ENCODE data around the gene ATP8B1. TPM values are rescaled to one million over a fixed set of nuclear protein-coding genes. Genes with fewer than 3 reads are reported as not detected.

Gene ATP8B1
- total RNA-seq, result 58.8 and 78.7 TPM in 2 replicates

DNA sequence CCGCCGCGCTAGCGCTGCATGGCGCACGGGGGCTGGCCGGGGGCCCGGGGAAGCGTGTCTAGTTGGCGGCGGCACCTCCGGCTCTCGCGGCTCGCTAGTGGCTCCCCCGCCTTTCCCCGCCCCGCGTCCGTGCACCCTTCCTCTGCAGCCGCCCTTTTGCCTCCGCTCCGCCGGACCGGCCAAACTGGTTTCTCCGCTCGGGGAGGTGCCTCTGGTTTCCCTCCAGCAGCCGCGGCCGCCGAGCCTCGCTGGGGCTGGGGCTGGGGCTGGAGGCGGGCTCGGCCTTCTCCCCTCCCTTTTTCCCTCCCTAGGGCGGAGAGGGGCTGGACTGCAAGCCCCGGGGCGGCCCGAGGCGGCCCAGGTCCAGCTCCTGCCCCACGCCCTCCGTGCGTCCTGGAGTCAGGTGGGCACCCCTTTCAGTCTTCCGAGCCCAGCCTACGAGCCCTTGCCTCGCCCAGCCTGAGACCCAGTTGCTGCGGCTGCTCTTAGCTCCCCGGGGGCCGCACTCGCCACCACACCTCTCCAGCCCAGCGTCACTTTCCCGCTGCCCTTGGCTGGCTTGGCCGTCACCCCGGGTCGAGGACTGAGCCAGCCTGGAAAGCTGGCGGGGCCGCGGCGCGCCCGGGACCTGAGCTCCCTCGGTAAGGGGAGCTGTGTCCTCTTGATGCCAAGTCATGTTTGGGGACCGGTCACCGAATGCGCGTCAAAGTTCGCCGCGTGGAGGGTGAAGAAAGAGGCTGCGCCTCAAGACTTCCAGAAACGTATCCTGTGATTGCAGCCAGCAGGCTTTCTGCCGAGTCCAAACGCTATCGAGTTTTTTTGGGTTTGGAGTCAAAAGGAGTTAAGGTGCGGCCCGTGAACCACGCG, at the start of gene ATP8B1:
Gene ATP8B1 (minus strand): TSS at position 213 of the 867 bp plus-strand sequence. CDS start 71,508 bp downstream, outside the sequence.

Other genes with a start within 250 kb of the ATP8B1 start
- 28.6 and 59.9 TPM in 2 replicates for gene FECH, start 216.6 kb downstream of the ATP8B1 start, total RNA-seq
- 179 and 293 TPM in 2 replicates for gene NARS1, start 181.5 kb downstream of the ATP8B1 start, total RNA-seq
- 4.5 and 8.5 TPM in 2 replicates for gene NEDD4L, start 240.9 kb upstream of the ATP8B1 start, total RNA-seq

Measured in epithelial cell of umbilical artery (primary cell).